ENCODE measurements around the gene MAPK4. TPM values are rescaled to one million over a fixed set of nuclear protein-coding genes. Genes with fewer than 3 reads are reported as not detected.
"Not testable (repeated sequence)": the region's sequence is repeated elsewhere in the genome, so short reads cannot be mapped to it uniquely, and the experiment has no call there.

The MAPK4 gene
- total RNA-seq, 6 donors from 2014 or later: 1.0 to 12.0 (median 6.7) TPM

DNA sequence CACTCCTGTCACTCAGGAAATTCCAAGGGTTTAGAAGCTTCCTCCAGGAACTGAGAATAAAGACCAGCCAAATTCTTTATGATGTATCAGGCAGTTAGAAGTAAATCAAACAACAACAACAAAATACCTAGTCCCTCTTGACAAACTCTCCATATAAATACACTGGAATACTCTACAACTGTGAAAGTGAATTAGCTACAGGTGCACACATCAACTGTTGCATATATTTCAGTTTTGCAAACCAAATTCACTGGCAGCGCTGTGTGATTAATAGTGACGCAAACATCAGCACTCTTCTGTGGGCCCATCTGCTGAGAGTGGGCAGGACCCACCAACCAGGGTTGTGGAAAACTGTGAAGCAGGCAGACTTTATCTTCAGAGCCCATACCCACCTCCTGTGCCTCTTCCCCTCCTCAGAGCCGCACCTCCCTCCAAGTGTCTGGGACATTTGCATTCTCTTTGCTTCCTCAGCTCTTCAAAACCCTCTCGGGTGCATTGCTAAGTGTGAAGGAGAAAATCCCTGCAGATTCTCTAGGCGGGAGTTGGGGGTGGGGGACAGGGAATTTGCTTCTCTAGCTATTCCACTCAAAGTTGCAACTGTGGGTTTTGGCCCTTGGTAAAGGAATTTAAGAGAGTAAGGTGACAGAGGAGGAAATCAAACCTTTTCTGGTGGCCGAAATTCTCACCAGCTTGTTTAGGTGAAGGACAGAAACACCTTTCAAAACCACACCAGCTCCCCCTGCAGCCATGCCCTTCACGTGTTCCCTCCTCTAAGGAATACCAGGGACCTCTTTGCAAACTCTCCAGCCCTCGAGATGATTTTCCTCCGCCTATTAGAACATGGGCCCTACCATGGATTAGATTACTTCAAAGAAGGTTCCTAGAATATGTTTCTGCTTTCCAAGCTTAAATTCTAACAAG, 140.6 kb downstream of the MAPK4 start:
- no peak overlapping the region for H3K4me3 ChIP-seq
- TF ChIP-seq EP300 (IDR thresholded peaks at IDR 0.05) (no peak), POLR2AphosphoS5 (IDR thresholded peaks at IDR 0.05) (no peak), POLR2A (IDR thresholded peaks at IDR 0.05) (no peak)
- TF ChIP-seq, protein P1, sequence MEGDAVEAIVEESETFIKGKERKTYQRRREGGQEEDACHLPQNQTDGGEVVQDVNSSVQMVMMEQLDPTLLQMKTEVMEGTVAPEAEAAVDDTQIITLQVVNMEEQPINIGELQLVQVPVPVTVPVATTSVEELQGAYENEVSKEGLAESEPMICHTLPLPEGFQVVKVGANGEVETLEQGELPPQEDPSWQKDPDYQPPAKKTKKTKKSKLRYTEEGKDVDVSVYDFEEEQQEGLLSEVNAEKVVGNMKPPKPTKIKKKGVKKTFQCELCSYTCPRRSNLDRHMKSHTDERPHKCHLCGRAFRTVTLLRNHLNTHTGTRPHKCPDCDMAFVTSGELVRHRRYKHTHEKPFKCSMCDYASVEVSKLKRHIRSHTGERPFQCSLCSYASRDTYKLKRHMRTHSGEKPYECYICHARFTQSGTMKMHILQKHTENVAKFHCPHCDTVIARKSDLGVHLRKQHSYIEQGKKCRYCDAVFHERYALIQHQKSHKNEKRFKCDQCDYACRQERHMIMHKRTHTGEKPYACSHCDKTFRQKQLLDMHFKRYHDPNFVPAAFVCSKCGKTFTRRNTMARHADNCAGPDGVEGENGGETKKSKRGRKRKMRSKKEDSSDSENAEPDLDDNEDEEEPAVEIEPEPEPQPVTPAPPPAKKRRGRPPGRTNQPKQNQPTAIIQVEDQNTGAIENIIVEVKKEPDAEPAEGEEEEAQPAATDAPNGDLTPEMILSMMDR (IDR thresholded peaks at IDR 0.05): no peak
- H3K9me3 ChIP-seq: no peaks in the 10 kb centered on the region
- no peaks in the 10 kb centered on the region for H3K36me3 ChIP-seq
- H3K27me3 ChIP-seq: no peaks in the 10 kb centered on the region
- 60 to 64% methylated on average over 9 of the region's 9 CpGs for WGBS, 2 donors
- ATAC-seq (ENCODE audit: low FRiP score in 2 of 2) (no peak), DNase-seq (no peak)
- no peak overlapping the region for H3K27ac ChIP-seq
- H3K4me1 ChIP-seq: no peaks in the 10 kb centered on the region

DNA sequence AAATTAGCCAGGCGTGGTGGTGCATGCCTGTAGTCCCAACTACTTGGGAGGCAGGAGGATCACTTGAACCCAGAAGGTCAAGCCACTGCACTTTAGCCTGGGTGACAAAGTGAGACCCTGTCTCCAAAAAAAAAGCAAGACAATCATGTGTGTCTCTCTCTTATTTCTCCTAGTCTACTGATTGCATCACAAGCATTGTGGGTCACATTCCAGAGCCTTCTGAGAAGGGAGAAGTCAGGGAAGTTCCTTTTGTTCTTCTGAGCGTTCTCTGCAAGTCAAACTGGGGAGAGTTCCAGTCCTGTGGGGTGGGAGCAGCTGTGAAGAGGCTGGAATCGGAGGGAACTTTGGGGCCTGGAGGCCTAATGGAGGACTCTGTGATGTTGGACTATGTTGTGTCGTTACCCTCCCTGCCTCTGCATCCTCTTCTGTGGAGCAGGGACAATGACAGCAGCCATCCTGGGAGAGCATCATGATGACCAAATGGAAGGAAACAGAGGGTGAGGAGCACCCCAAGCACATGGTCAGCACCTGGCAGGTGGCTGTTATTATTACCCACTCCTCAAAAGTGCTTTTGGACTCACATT, 144.6 kb downstream of the MAPK4 start:
- Histone ChIP-seq H3K27ac (no peak overlapping the region), H3K27me3 (no peaks in the 10 kb centered on the region), H3K4me3 (no peak overlapping the region), H3K36me3 (no peaks in the 10 kb centered on the region), H3K9me3 (no peaks in the 10 kb centered on the region), H3K4me1 (peaks cover 0 to 3% (median 0%) of the 10 kb centered on the region in 4 donors)
- no peak for TF ChIP-seq POLR2A (IDR thresholded peaks at IDR 0.05)
- no peak for TF ChIP-seq EP300 (IDR thresholded peaks at IDR 0.05)
- no peak for TF ChIP-seq POLR2AphosphoS5 (IDR thresholded peaks at IDR 0.05)
- TF ChIP-seq, protein P1 (IDR thresholded peaks at IDR 0.05): no peak
- WGBS, 2 donors: 77 to 78% methylated on average over 4 of the region's 4 CpGs
- no peak for DNase-seq
- no peak for ATAC-seq (ENCODE audit: low FRiP score in 2 of 2)

DNA sequence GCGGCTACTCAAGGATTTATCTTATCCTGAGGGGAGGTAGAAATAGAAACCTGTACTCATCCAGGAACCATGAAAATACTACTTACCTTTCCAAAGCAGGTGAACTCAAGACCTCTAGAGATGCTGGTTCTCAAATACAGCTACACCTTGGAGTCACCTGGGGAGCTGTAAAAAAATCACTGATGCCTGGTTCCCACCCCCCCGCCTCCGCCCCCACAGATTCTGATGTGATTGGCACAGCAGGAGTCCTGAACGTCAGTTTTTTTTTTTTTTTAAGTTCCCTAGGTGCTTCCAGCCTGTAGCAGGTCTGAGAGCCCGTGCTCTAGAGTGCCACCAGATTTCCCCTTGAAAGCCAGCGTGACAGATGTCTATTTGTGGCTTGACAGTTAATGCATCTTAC, 146.3 kb downstream of the MAPK4 start:
- Histone ChIP-seq H3K36me3 (no peaks in the 10 kb centered on the region), H3K9me3 (no peaks in the 10 kb centered on the region), H3K4me3 (no peak overlapping the region), H3K27me3 (no peaks in the 10 kb centered on the region), H3K4me1 (peaks cover 0 to 3% (median 0%) of the 10 kb centered on the region in 4 donors), H3K27ac (no peak overlapping the region)
- ATAC-seq (ENCODE audit: low FRiP score in 2 of 2) (no peak), DNase-seq (no peak)
- TF ChIP-seq EP300 (IDR thresholded peaks at IDR 0.05) (no peak), POLR2AphosphoS5 (IDR thresholded peaks at IDR 0.05) (no peak), POLR2A (IDR thresholded peaks at IDR 0.05) (no peak)
- TF ChIP-seq, protein P1 (IDR thresholded peaks at IDR 0.05): no peak
- WGBS, 2 donors: 64 to 70% methylated on average over 6 of the region's 6 CpGs

DNA sequence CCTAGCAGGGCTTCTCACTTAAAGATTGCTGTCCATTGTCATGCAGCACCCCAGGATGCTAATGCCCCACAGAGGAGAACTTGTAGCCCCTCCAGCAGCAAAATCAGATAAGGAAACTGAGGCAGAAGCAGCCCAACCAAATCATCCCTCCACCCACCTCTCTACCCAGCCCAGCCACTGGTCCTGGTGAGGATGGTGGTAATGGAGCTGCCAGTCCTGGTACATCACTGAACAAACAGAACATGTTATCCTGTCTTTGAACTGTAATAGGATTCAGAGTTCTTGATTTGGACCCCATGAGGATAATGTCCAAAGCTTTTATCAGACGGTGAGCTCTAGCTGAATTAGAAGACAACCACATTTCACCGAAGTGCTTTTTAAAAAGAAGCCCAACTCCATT, 146.8 kb downstream of the MAPK4 start:
- Histone ChIP-seq H3K4me1 (peaks cover 0 to 3% (median 0%) of the 10 kb centered on the region in 4 donors), H3K4me3 (no peak overlapping the region), H3K27ac (no peak overlapping the region), H3K36me3 (no peaks in the 10 kb centered on the region), H3K9me3 (no peaks in the 10 kb centered on the region), H3K27me3 (no peaks in the 10 kb centered on the region)
- 81 to 97% methylated on average over 2 of the region's 2 CpGs for WGBS, 2 donors
- DNase-seq: no peak
- TF ChIP-seq, protein P1 (IDR thresholded peaks at IDR 0.05): no peak
- TF ChIP-seq POLR2A (IDR thresholded peaks at IDR 0.05) (no peak), EP300 (IDR thresholded peaks at IDR 0.05) (no peak), POLR2AphosphoS5 (IDR thresholded peaks at IDR 0.05) (no peak)
- ATAC-seq (ENCODE audit: low FRiP score in 2 of 2): no peak

DNA sequence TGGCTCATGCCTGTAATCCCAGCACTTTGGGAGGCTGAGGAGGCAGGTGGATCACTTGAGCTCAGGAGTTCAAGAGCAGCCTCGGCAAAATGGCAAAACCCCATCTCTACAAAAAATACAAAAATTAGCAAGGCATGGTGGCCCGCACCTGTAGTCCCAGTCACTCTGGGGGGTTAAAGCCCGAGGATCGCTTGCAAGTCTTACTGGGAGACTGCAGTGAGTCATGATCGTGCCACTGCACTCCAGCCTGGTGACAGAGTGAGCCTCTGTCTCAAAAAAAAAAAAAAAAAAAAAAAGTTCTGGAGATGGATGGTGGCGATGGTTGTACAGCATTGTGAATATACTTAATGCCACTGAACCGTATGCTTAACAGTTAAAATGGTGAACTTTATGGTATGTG, 147.4 kb downstream of the MAPK4 start:
- H3K27ac ChIP-seq; H3K4me1 ChIP-seq; ATAC-seq (ENCODE audit: low FRiP score in 2 of 2); H3K27me3 ChIP-seq; H3K9me3 ChIP-seq; DNase-seq; H3K36me3 ChIP-seq; H3K4me3 ChIP-seq: not testable (repeated sequence)
- WGBS, 2 donors: 83 to 84% methylated on average over 7 of the region's 7 CpGs

Data from upper lobe of left lung (tissue), 6 donors.